Mucosa of descending colon (tissue), 3 donors: ENCODE results near the gene RBBP6. TPM values are rescaled to one million over a fixed set of nuclear protein-coding genes. Genes with fewer than 3 reads are reported as not detected.

ENCODE experiments used
- ATAC-seq: fragments of 200-7000 bp; cut with Tn5 transposase; one replicate; pipeline ENCODE4 v1.9.1; 2020; ENCODE audit warnings: mild to moderate bottlenecking, moderate library complexity
- DNase-seq, 3 donors: peaks; one replicate each; pipeline ENCODE4 v3.0.0-alpha.2; 2020
- H3K36me3 ChIP-seq: fragments of 200-600 bp; one replicate; pipeline ENCODE4 v1.8.0; 2021; ENCODE audit warnings: low read depth, mild to moderate bottlenecking
- H3K4me1 ChIP-seq: fragments of 200-600 bp; one replicate; pipeline ENCODE4 v1.8.0; 2021; ENCODE audit warnings: low read depth, mild to moderate bottlenecking
- H3K4me3 ChIP-seq: fragments of 200-600 bp; one replicate; pipeline ENCODE4 v1.8.0; 2021; ENCODE audit warnings: mild to moderate bottlenecking
- H3K9me3 ChIP-seq: fragments of 200-600 bp; one replicate; pipeline ENCODE4 v1.8.0; 2021; ENCODE audit warnings: mild to moderate bottlenecking
- CTCF ChIP-seq: fragments of 200-600 bp; IDR thresholded peaks from one replicate; pipeline ENCODE4 v1.8.0; 2022; ENCODE audit warnings: antibody characterized with exemption, mild to moderate bottlenecking
- intact Hi-C, 2 donors: fragments of 100-400 bp; cut with DNase I in 1 of 2; cut with micrococcal nuclease in 1 of 2; formaldehyde crosslinking; loops; one replicate each; pipeline versions ENCODE4 v1.11.0 to v1.11.1; 2022; cut with DNase I, micrococcal nuclease
- total RNA-seq, 3 donors: library from RNA; stranded (reverse); fragmentation: NEBNext Ultra II Directional in 2 of 3; extraction: Animal tissue kit (Norgen Biotek cat#: 25700) in 2 of 3; gene quantifications; one replicate each; pipeline versions ENCODE4 v1.2.1 to v1.2.4, GENCODE V29; 2021 to 2023
- donor health status: DM: no; HTN: no; CAD: no; lungs with moderate emphysema.
- donor health status: DM: no; HTN: no; CAD: no.
- donor health status: DM: no; HTN: yes; CAD: no.

RBBP6 gene
- total RNA-seq, 3 donors from 2014 or later = 36.3 to 61.5 (median 37.4) TPM

GRCh38 chr16:24499193-24499814, 40.1 kb upstream of the RBBP6 start:
- peak; percentile 44 for ATAC-seq
- no peak for TF ChIP-seq CTCF
- intact Hi-C loops = no loop called here

GRCh38 chr16:24504472-24505345, 34.7 kb upstream of the RBBP6 start:
- intact Hi-C loops = no loop called here
- DNase-seq = peak in 2 of 3 donors; percentile 28 to 57
- H3K9me3 ChIP-seq = no peaks in the 10 kb centered on the region
- ATAC-seq = peak; percentile 89
- H3K4me3 ChIP-seq = no peak overlapping the region
- no peaks in the 10 kb centered on the region for H3K4me1 ChIP-seq
- peak; percentile 29 for TF ChIP-seq CTCF
- no peaks in the 10 kb centered on the region for H3K36me3 ChIP-seq

More at GRCh38 chr16:24499193-24499814, 40.1 kb upstream of the RBBP6 start:
- no peak overlapping the region for H3K4me3 ChIP-seq
- no peaks in the 10 kb centered on the region for H3K36me3 ChIP-seq
- DNase-seq = peak in 2 of 3 donors; percentile 50
- H3K9me3 ChIP-seq = no peaks in the 10 kb centered on the region
- no peaks in the 10 kb centered on the region for H3K4me1 ChIP-seq

- no peaks in the 10 kb centered on the region for H3K36me3 ChIP-seq
- intact Hi-C loops = no loop called here
- no peak for DNase-seq
- H3K9me3 ChIP-seq = no peaks in the 10 kb centered on the region
- ATAC-seq = no peak
- H3K4me1 ChIP-seq = no peaks in the 10 kb centered on the region
- no peak overlapping the region for H3K4me3 ChIP-seq
- TF ChIP-seq CTCF = no peak
Measured at GRCh38 chr16:24505959-24506358, 33.4 kb upstream of the RBBP6 start.

- ATAC-seq = no peak
- no peaks in the 10 kb centered on the region for H3K4me1 ChIP-seq
- no peak for DNase-seq
- intact Hi-C loops = no loop called here
- TF ChIP-seq CTCF = no peak
- H3K36me3 ChIP-seq = no peaks in the 10 kb centered on the region
- H3K4me3 ChIP-seq = no peak overlapping the region
- H3K9me3 ChIP-seq = no peaks in the 10 kb centered on the region
Measured at GRCh38 chr16:24507959-24508480, 31.3 kb upstream of the RBBP6 start.

GRCh38 chr16:24508614-24509013, 30.8 kb upstream of the RBBP6 start:
- Histone ChIP-seq H3K9me3 (no peaks in the 10 kb centered on the region), H3K36me3 (no peaks in the 10 kb centered on the region), H3K4me1 (no peaks in the 10 kb centered on the region), H3K4me3 (no peak overlapping the region)
- intact Hi-C loops = no loop called here
- ATAC-seq = no peak
- TF ChIP-seq CTCF = no peak
- DNase-seq = no peak
